H1 (cell line): Measurements from ENCODE around the gene MAPKAPK2. TPM values are rescaled to one million over a fixed set of nuclear protein-coding genes. Genes with fewer than 3 reads are reported as not detected.
"Not testable (repeated sequence)": the region's sequence is repeated elsewhere in the genome, so short reads cannot be mapped to it uniquely, and the experiment has no call there.

Experiments
- CTCF ChIA-PET: fragments of 300-600 bp; sonication (Branson Sonifier 250); formaldehyde crosslinking; loops from one replicate; lab custom pipeline; 2021; ENCODE audit not compliant: partially characterized antibody; lab: Charles Lee
- POLR2A ChIA-PET: fragments of 300-600 bp; sonication (Branson Sonifier 250); formaldehyde crosslinking; loops from one replicate; lab custom pipeline; 2021; ENCODE audit warnings: inconsistent platforms; ENCODE audit not compliant: partially characterized antibody; lab: Charles Lee
- DNase-seq, 2 experiments: peaks; one replicate each; pipeline versions ENCODE4 v3.0.0 to v3.0.0-alpha.2; 2010 to 2022; ENCODE audit warnings: low spot score in 2 of 2, low read depth in 1 of 2, mixed read lengths in 1 of 2
- FAIRE-seq: peaks from 2 replicates; lab custom pipeline; 2011; peaks lifted over from hg19 to GRCh38; lab: Jason Lieb, UNC
- H2AFZ ChIP-seq: 2 replicates; pipeline ENCODE4 v1.8.1; 2012; ENCODE audit warnings: low read length, inconsistent platforms
- H2AK5ac ChIP-seq: 2 replicates; pipeline ENCODE4 v1.6.1; 2013; ENCODE audit warnings: low read depth, low read length
- H2BK120ac ChIP-seq: replicated peaks from 2 replicates; pipeline ENCODE3; 2013; ENCODE audit warnings: low read depth, low read length, inconsistent platforms
- H2BK12ac ChIP-seq: 2 replicates; pipeline ENCODE4 v1.6.1; 2013; ENCODE audit warnings: low read depth, low read length
- H2BK15ac ChIP-seq: 2 replicates; pipeline ENCODE4 v1.6.1; 2013; ENCODE audit warnings: low read length
- H2BK20ac ChIP-seq: 2 replicates; pipeline ENCODE4 v1.6.1; 2013; ENCODE audit warnings: low read length
- H2BK5ac ChIP-seq: 2 replicates; pipeline ENCODE4 v1.6.1; 2013; ENCODE audit warnings: low read depth, low read length
- H3K14ac ChIP-seq: 2 replicates; pipeline ENCODE4 v1.6.1; 2013; ENCODE audit warnings: inconsistent platforms; ENCODE audit not compliant: insufficient read length
- H3K18ac ChIP-seq: 2 replicates; pipeline ENCODE4 v1.6.1; 2013; ENCODE audit warnings: low read length; ENCODE audit errors: extremely low read depth
- H3K23ac ChIP-seq: 2 replicates; pipeline ENCODE4 v1.6.1; 2013; ENCODE audit warnings: inconsistent platforms; ENCODE audit not compliant: insufficient read length
- H3K23me2 ChIP-seq: 2 replicates; pipeline ENCODE4 v1.6.1; 2013; ENCODE audit warnings: low read depth, low read length
- H3K27ac ChIP-seq: 2 replicates; pipeline ENCODE4 v1.6.1; 2011; ENCODE audit warnings: low read depth, low read length, inconsistent platforms
- H3K27me3 ChIP-seq, 4 experiments: replicated peaks in 1 of 4; 1 replicate in 1 of 4; 2 replicates in 3 of 4; pipeline versions ENCODE4 v1.6.1 to v1.8.1; 2011 to 2013; ENCODE audit warnings: low read length in 3 of 4, mild to moderate bottlenecking in 3 of 4, inconsistent platforms in 2 of 4, mixed read lengths in 2 of 4, moderate library complexity in 1 of 4; ENCODE audit not compliant: control insufficient read depth in 3 of 4, insufficient read depth in 3 of 4; ENCODE audit errors: extremely low read depth in 1 of 4
- H3K36me3 ChIP-seq, 4 experiments: 2 replicates each; pipeline versions ENCODE4 v1.6.1 to v1.8.1; 2011 to 2013; ENCODE audit warnings: mild to moderate bottlenecking in 4 of 4, low read length in 3 of 4, moderate library complexity in 2 of 4, control low read depth in 1 of 4, inconsistent platforms in 1 of 4; ENCODE audit not compliant: insufficient read depth in 4 of 4, control insufficient read depth in 2 of 4
- H3K4ac ChIP-seq: replicated peaks from 2 replicates; pipeline ENCODE3; 2013; ENCODE audit warnings: low read length, low read depth, mixed read lengths, inconsistent platforms; ENCODE audit not compliant: insufficient read length
- H3K4me1 ChIP-seq, 4 experiments: replicated peaks in 1 of 4; 1 replicate in 1 of 4; 2 replicates in 3 of 4; pipeline versions ENCODE4 v1.6.1 to v1.8.1; 2011 to 2013; ENCODE audit warnings: low read length in 3 of 4, inconsistent platforms in 2 of 4, mixed read lengths in 1 of 4; ENCODE audit not compliant: insufficient read depth in 4 of 4, control insufficient read depth in 3 of 4
- H3K4me2 ChIP-seq, 2 experiments: 2 replicates each; pipeline versions ENCODE4 v1.6.1 to v1.8.1; 2011 to 2013; ENCODE audit warnings: low read depth in 2 of 2, low read length in 2 of 2, control low read depth in 1 of 2, inconsistent platforms in 1 of 2, mild to moderate bottlenecking in 1 of 2; ENCODE audit not compliant: insufficient read depth in 1 of 2
- H3K4me3 ChIP-seq, 4 experiments: fragments of 200-600, 300-600 bp in 1 of 4; sonication (generic), shearing (Covaris generic), sonication (Bioruptor Twin) in 1 of 4; 2 replicates each; pipeline versions ENCODE4 v1.5.1 to v1.8.1; 2011 to 2016; ENCODE audit warnings: low read length in 4 of 4, low read depth in 3 of 4, control low read depth in 2 of 4, inconsistent platforms in 2 of 4, mild to moderate bottlenecking in 2 of 4, mixed read lengths in 1 of 4, moderate library complexity in 1 of 4; ENCODE audit not compliant: insufficient read depth in 2 of 4; ENCODE audit errors: extremely low read depth in 1 of 4
- H3K56ac ChIP-seq: replicated peaks from 2 replicates; pipeline ENCODE3; 2013; ENCODE audit warnings: low read depth, mild to moderate bottlenecking, mixed read lengths, low read length, inconsistent platforms; ENCODE audit not compliant: insufficient read length
- H3K79me1 ChIP-seq: 2 replicates; pipeline ENCODE4 v1.6.1; 2013; ENCODE audit warnings: low read depth, low read length, control low read depth
- H3K79me2 ChIP-seq, 2 experiments: 2 replicates each; pipeline versions ENCODE4 v1.6.1 to v1.8.1; 2012 to 2013; ENCODE audit warnings: low read length in 2 of 2, mild to moderate bottlenecking in 2 of 2, inconsistent platforms in 1 of 2; ENCODE audit not compliant: insufficient read depth in 2 of 2, control insufficient read depth in 1 of 2
- H3K9ac ChIP-seq, 4 experiments: replicated peaks in 1 of 4; 1 replicate in 1 of 4; 2 replicates in 3 of 4; pipeline versions ENCODE4 v1.6.1 to v1.8.1; 2011 to 2013; ENCODE audit warnings: low read depth in 3 of 4, low read length in 3 of 4, control low read depth in 2 of 4, mild to moderate bottlenecking in 2 of 4, moderate library complexity in 2 of 4, inconsistent platforms in 1 of 4; ENCODE audit errors: extremely low read depth in 1 of 4
- H3K9me3 ChIP-seq, 2 experiments: 2 replicates each; pipeline versions ENCODE4 v1.6.1 to v1.8.1; 2012 to 2013; ENCODE audit warnings: mild to moderate bottlenecking in 2 of 2, moderate library complexity in 2 of 2, control low read depth in 1 of 2, inconsistent platforms in 1 of 2, low read depth in 1 of 2, low read length in 1 of 2, mixed read lengths in 1 of 2; ENCODE audit not compliant: insufficient read depth in 2 of 2
- H4K20me1 ChIP-seq, 2 experiments: replicated peaks in 1 of 2; 2 replicates each; pipeline versions ENCODE3 to v1.8.1; 2011 to 2013; ENCODE audit warnings: inconsistent platforms in 2 of 2, low read length in 2 of 2, mild to moderate bottlenecking in 1 of 2; ENCODE audit not compliant: insufficient read depth in 2 of 2, control insufficient read depth in 1 of 2
- H4K5ac ChIP-seq: 2 replicates; pipeline ENCODE4 v1.6.1; 2013; ENCODE audit warnings: low read length, low read depth, mixed read lengths, inconsistent platforms; ENCODE audit not compliant: insufficient read length
- H4K8ac ChIP-seq: 2 replicates; pipeline ENCODE4 v1.8.0; 2013; ENCODE audit warnings: mild to moderate bottlenecking, moderate library complexity, low read length, inconsistent platforms; ENCODE audit not compliant: insufficient read depth; ENCODE audit errors: extremely low read depth
- H4K91ac ChIP-seq: replicated peaks from 2 replicates; pipeline ENCODE3; 2013; ENCODE audit warnings: low read length, mixed read lengths, inconsistent platforms; ENCODE audit not compliant: insufficient read length
- WGBS, 2 experiments: shearing (Covaris generic) in 1 of 2; methylation state at CpG; one replicate each; pipeline versions ENCODE4 v1.1.6 to v1.1.7; 2013 to 2015; ENCODE audit warnings: low lambda C conversion rate in 2 of 2, mixed read lengths in 2 of 2, inconsistent platforms in 1 of 2, low coverage in 1 of 2, missing lambda C conversion rate in 1 of 2; ENCODE audit not compliant: insufficient replicate concordance in 2 of 2, insufficient coverage in 1 of 2, insufficient read length in 1 of 2; ENCODE audit errors: extremely low coverage in 1 of 2, missing lambda C conversion rate in 1 of 2; 5-methylcytosine and 5-hydroxymethylcytosine counted together
- polyA plus RNA-seq, 7 experiments: library from polyadenylated mRNA; depleted of rRNA in 3 of 7; stranded (reverse) in 5 of 7; unstranded in 2 of 7; fragments of >200 nt in 5 of 7; fragments of 200-250 nt in 2 of 7; gene quantifications; 1 replicate in 5 of 7; 2 replicates in 1 of 7; 4 replicates in 1 of 7; pipeline versions ENCODE4 v1.2.1 to v1.2.3, GENCODE V29; 2011 to 2013; ENCODE audit warnings: missing spikeins in 2 of 7, mixed read lengths in 2 of 7
- total RNA-seq: library from RNA; stranded (reverse); fragmentation: NEBNext Ultra II Directional; extraction: Animal tissue kit (Norgen Biotek cat#: 25700); gene quantifications from 2 replicates; pipeline ENCODE4 v1.2.1, GENCODE V29; 2021

The MAPKAPK2 gene
- total and polyA plus RNA-seq, 2 of the 8 experiments (the other 6 are each of a cell fraction or from before 2014, with no cell fraction given): 27.5 to 44.9 TPM

DNA sequence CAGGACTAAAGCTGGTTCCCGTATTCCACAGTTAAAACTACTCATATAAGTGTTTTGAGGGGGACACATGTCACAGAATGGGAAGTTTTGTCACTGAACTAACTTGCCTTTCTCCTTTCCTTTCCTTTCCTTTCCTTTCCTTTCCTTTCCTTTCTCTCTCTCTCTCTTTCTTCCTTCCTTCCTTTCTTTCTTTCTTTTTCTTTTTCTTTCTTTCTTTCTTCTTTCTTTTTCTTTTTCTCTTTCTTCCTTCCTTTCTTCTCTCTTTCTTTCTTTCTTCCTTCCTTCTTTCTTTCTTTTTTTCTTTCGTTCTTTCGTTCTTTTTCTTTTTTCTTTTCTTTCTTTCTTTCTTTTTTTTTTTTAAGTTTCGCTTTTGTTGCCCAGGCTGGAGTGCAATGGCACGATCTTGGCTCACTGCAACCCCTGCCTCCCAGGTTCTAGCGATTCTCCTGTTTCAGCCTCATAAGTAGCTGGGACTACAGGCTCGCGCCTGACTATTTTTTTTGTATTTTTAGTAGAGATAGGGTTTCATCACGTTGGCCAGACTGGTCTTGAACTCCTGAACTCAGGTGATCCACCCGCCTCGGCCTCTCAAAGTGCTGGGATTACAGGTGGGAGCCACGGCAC is 78.1 kb downstream of the MAPKAPK2 start:
- H4K5ac ChIP-seq, POLR2A ChIA-PET, H2AK5ac ChIP-seq, H2BK20ac ChIP-seq, H4K20me1 ChIP-seq, H3K27me3 ChIP-seq, H3K79me2 ChIP-seq, H3K14ac ChIP-seq, H3K4me1 ChIP-seq, H2BK5ac ChIP-seq, H2BK15ac ChIP-seq, H4K91ac ChIP-seq, H3K4ac ChIP-seq, H3K56ac ChIP-seq, H3K36me3 ChIP-seq, H2BK120ac ChIP-seq, H3K23me2 ChIP-seq, H3K4me2 ChIP-seq, H3K27ac ChIP-seq, H2BK12ac ChIP-seq, H3K9me3 ChIP-seq, DNase-seq, H3K9ac ChIP-seq, FAIRE-seq, H3K4me3 ChIP-seq, H3K79me1 ChIP-seq, H3K18ac ChIP-seq, H3K23ac ChIP-seq, H4K8ac ChIP-seq, H2AFZ ChIP-seq: not testable (repeated sequence)
- WGBS, 2 experiments: 97% methylated on average over 7 of the region's 12 CpGs; no CpG with 5 or more reads in 1 of the 2 experiments
- CTCF ChIA-PET: interaction anchor here (0.6 to 4.3 kb wide), 7 partner anchors 8 to 216 kb away, joined by 3 to 30 read pairs (median 4); partner anchors contain the start of genes IL10 and IL19

DNA sequence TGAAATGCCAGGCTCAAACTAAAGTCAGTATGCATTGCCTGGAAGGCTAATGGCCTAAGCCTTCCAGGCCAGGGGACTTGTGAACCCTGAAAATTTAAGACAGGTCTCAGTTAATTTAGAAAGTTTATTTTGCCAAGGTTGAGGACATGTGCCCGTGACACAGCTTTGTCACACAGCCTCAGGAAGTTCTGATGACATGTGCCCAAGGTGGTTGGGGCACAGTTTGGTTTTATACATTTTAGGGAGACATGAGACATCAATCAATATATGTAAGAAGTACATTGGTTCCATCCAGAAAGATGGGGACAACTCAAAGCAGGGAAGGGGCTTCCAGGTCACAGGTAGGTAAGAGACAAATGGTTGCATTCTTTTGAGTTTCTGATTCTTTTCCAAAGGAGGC is 81.1 kb downstream of the MAPKAPK2 start:
- H3K56ac ChIP-seq, H3K23me2 ChIP-seq, H2BK15ac ChIP-seq, H2BK12ac ChIP-seq, POLR2A ChIA-PET, H4K5ac ChIP-seq, H3K4me2 ChIP-seq, H2BK5ac ChIP-seq, H3K79me2 ChIP-seq, H2AFZ ChIP-seq, DNase-seq, H3K18ac ChIP-seq, H3K79me1 ChIP-seq, H2BK120ac ChIP-seq, H3K36me3 ChIP-seq, H3K4me3 ChIP-seq, H3K23ac ChIP-seq, H2AK5ac ChIP-seq, H4K8ac ChIP-seq, H4K91ac ChIP-seq, H3K9me3 ChIP-seq, H3K9ac ChIP-seq, H4K20me1 ChIP-seq, H3K27ac ChIP-seq, H3K14ac ChIP-seq, H3K27me3 ChIP-seq, FAIRE-seq, H2BK20ac ChIP-seq, H3K4ac ChIP-seq, H3K4me1 ChIP-seq: not testable (repeated sequence)
- CTCF ChIA-PET: interaction anchor here (0.6 to 4.7 kb wide), 13 partner anchors 20 to 221 kb away, joined by 3 to 17 read pairs (median 3); partner anchors contain the start of gene IL20
- 87% methylated on average over 1 of the region's 1 CpG; no CpG with 5 or more reads in 1 of the 2 experiments for WGBS, 2 experiments
